D721Med (cell line): ENCODE measurements around the gene CFAP99.

Experiments
- DNase-seq: peaks from one replicate; pipeline ENCODE4 v3.0.0; 2011; ENCODE audit warnings: low spot score; ENCODE audit not compliant: insufficient read length
- FAIRE-seq: peaks from 2 replicates; lab custom pipeline; 2011; peaks lifted over from hg19 to GRCh38; lab: Jason Lieb, UNC
- CTCF ChIP-seq: IDR thresholded peaks from 2 replicates; pipeline ENCODE4 v1.5.1; 2012; ENCODE audit warnings: mild to moderate bottlenecking, control low read depth; ENCODE audit not compliant: insufficient read depth; ENCODE audit errors: missing control alignments

CFAP99 gene

DNA sequence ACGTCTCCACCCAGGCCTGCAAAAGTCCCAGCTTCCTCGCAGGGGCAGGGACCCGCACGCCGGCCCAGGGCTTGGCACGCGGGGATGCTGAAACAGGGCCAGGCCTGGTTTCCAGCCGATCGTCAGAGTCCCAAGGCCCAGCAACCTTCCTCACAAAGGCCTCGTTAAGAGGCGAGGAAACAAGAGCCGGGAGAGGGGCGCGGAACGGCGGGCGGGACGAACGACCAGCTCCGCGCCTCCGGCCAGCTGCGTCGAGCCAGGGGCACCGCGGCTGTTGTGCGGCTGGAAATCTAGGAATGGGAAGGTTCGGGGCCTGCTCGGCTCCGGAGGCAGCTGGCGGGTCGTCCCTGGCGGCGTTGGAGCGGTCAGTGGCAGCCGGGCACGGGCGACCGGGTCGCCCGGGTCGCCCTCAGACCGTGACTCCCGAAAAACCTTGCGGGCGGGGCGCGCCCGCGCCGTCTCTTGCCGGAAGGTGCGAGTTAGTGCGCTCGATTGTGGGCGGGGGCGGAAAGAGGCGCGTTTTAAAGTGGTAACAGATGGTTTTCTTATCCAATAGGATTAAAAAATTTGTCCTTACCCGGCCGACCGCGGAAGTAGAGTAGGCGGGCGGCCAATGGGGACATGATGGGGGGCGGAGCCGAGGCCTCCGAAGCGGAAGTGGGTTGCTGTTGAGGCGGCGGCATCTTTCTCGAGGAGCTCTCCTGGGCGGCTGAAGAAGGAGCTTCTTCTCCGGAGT, 49.9 kb downstream of the CFAP99 start, which contains the start of gene RNF4:
Gene RNF4 (plus strand): TSS at position 651 of the 736 bp plus-strand sequence. CDS start 21,388 bp downstream, outside the sequence.
- peak; percentile 99 for DNase-seq
- no peak for TF ChIP-seq CTCF
- no peak for FAIRE-seq

GRCh38 chr4:2469192-2469984, 50.6 kb downstream of the CFAP99 start:
- DNase-seq: no peak
- no peak for TF ChIP-seq CTCF
- FAIRE-seq: no peak

- TF ChIP-seq CTCF: no peak
- no peak for FAIRE-seq
- DNase-seq: no peak
These were observed 52.0 kb downstream of the CFAP99 start for GRCh38 chr4:2470791-2471190.

DNA sequence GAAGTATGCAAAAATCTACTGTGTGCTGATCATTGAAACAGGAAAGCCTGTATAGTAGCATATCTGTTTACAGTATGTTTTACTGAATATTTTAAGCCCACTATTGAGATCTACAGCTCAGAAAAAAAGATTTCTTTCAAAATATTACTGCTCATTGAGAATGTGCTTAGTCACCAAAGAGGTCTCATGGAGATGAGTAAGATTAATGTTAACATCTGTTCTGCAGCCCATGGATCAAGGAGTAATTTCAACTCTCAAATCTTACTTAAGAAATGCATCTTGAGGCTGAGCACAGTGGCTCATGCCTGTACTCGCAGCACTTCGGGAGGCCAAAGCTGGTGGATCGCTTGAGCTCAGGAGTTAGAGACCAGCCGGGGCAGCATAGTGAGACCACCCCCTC, 53.4 kb downstream of the CFAP99 start:
- no peak for DNase-seq
- FAIRE-seq: no peak

GRCh38 chr4:2478229-2478628, 59.5 kb downstream of the CFAP99 start:
- DNase-seq (no peak), FAIRE-seq (no peak)

More for the DNA sequence above, 53.4 kb downstream of the CFAP99 start:
- TF ChIP-seq CTCF: no peak

DNA sequence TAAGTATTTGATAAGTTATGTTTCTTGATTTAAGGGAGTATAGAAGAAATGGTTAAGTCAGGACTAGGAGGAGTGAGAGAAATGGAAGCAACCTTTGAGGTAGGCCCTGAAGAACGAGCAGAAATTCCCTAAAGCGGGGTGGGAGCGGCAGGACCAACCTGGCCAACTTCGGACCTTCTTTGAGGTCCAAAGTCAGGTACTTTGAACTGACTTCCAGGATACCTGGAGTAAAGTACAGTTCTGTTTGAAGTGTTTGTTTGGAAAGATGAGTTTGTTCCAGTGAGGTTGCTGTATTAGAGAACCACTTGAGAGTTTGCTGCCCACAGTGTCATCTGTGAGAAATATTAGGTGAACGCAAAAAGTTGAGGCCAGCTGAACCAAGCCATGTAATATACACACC, 61.9 kb downstream of the CFAP99 start:
- DNase-seq (no peak), FAIRE-seq (no peak)
- no peak for TF ChIP-seq CTCF

More at GRCh38 chr4:2478229-2478628, 59.5 kb downstream of the CFAP99 start:
- no peak for TF ChIP-seq CTCF
